ENCODE results near the gene TNNI2. TPM values are rescaled to one million over a fixed set of nuclear protein-coding genes. Genes with fewer than 3 reads are reported as not detected.

The TNNI2 gene
- total and polyA plus RNA-seq, 2 donors (not counting 1 experiment from before 2014, with no cell fraction given) = 2.9 to 12.9 TPM

GRCh38 chr11:1870721-1871466 lies 32.1 kb downstream of the TNNI2 start:
- peaks cover 0 to 31% of the 10 kb centered on the region in 2 experiments for H3K36me3 ChIP-seq (replicated peaks in 1 of 2; ENCODE audit: control extremely low read depth in 1 of 2, control insufficient read depth in 1 of 2, extremely low read depth in 1 of 2, insufficient read depth in 2 of 2, low read length in 1 of 2)
- WGBS (ENCODE audit: insufficient coverage) = 85% methylated on average over 47 of the region's 50 CpGs
- no peak for ATAC-seq (ENCODE audit: low read depth)
- H3K27ac Mint-ChIP-seq = no peak overlapping the region
- TF ChIP-seq, protein P1, sequence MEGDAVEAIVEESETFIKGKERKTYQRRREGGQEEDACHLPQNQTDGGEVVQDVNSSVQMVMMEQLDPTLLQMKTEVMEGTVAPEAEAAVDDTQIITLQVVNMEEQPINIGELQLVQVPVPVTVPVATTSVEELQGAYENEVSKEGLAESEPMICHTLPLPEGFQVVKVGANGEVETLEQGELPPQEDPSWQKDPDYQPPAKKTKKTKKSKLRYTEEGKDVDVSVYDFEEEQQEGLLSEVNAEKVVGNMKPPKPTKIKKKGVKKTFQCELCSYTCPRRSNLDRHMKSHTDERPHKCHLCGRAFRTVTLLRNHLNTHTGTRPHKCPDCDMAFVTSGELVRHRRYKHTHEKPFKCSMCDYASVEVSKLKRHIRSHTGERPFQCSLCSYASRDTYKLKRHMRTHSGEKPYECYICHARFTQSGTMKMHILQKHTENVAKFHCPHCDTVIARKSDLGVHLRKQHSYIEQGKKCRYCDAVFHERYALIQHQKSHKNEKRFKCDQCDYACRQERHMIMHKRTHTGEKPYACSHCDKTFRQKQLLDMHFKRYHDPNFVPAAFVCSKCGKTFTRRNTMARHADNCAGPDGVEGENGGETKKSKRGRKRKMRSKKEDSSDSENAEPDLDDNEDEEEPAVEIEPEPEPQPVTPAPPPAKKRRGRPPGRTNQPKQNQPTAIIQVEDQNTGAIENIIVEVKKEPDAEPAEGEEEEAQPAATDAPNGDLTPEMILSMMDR (IDR thresholded peaks at IDR 0.05) = no peak
- TF ChIP-seq EZH2 (IDR thresholded peaks at IDR 0.05; ENCODE audit: borderline replicate concordance, insufficient read depth, low read depth, low read length, poor library complexity, severe bottlenecking) = no peak
- peaks cover 35 to 81% of the 10 kb centered on the region in 2 donors for H3K4me1 ChIP-seq (ENCODE audit: control insufficient read depth in 2 of 2, insufficient read depth in 2 of 2, low read length in 2 of 2)
- peaks cover 100% of the 10 kb centered on the region for H4K20me1 ChIP-seq (ENCODE audit: control insufficient read depth, insufficient read depth, low read length, poor library complexity, severe bottlenecking)
- no peak overlapping the region for H3K4me3 ChIP-seq (ENCODE audit: control extremely low read depth in 1 of 5, extremely low read depth in 1 of 5, insufficient read depth in 1 of 5, low read depth in 2 of 5, low read length in 4 of 5)
- H3K9me3 Mint-ChIP-seq (ENCODE audit: insufficient read depth) = no peaks in the 10 kb centered on the region
- ChIA-PET CTCF (interaction anchor here (1.0 to 2.0 kb wide), 4 partner anchors 11 to 281 kb away, joined by 3 to 6 read pairs (median 3); no protein-coding TSS in a partner anchor), POLR2A (no interaction called here)
- no peaks in the 10 kb centered on the region for H3K27me3 ChIP-seq (replicated peaks in 1 of 4; ENCODE audit: control extremely low read depth in 1 of 4, control insufficient read depth in 3 of 4, insufficient read depth in 4 of 4, low read length in 3 of 4)
- H2AFZ ChIP-seq (ENCODE audit: insufficient read depth, low read depth, low read length, poor library complexity, severe bottlenecking) = no peak overlapping the region
- H3K4me3 Mint-ChIP-seq = peak overlapping the region; percentile 52
- H3K9me3 ChIP-seq (ENCODE audit: control extremely low read depth in 1 of 3, control insufficient read depth in 2 of 3, insufficient read depth in 1 of 3, low read length in 2 of 3) = no peaks in the 10 kb centered on the region
- H3K9ac ChIP-seq (ENCODE audit: low read length) = no peak overlapping the region
- peak overlapping the region; percentile 32 for H3K4me2 ChIP-seq (replicated peaks; ENCODE audit: low read depth, low read length, poor library complexity, severe bottlenecking)
- no peak overlapping the region for H3K27ac ChIP-seq (ENCODE audit: low read length in 2 of 2)
- intact Hi-C loops (cut with micrococcal nuclease) = no loop called here
- peaks cover 63% of the 10 kb centered on the region for H3K4me1 Mint-ChIP-seq
- no peaks in the 10 kb centered on the region for H3K27me3 Mint-ChIP-seq
- DNase-seq = no peak
- peaks cover 99% of the 10 kb centered on the region for H3K79me2 ChIP-seq (ENCODE audit: control insufficient read depth, insufficient read depth, low read length)

DNA sequence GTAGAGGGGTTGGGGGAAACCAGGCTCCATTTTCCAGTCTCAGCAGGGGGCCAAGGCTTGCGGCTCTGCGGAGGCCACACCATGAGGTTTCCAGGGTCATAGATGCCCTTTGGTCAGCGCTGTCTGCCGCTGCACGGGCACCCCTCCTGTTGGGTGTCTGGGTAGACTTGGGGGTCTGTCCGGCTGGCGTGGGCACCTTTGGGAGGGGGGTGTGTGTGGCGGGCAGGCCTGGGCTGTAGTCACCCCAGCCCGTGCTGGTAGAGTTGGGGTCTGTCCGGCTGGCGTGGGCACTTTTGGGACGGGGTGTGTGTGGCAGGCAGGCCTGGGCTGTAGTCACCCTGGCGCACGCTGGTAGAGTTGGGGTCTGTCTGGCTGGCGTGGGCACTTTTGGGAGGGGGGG lies 32.8 kb downstream of the TNNI2 start:
- DNase-seq (no peak), ATAC-seq (ENCODE audit: low read depth) (no peak)
- Histone ChIP-seq H3K36me3 (replicated peaks in 1 of 2; ENCODE audit: control extremely low read depth in 1 of 2, control insufficient read depth in 1 of 2, extremely low read depth in 1 of 2, insufficient read depth in 2 of 2, low read length in 1 of 2) (peaks cover 0 to 27% of the 10 kb centered on the region in 2 experiments), H3K27me3 (replicated peaks in 1 of 4; ENCODE audit: control extremely low read depth in 1 of 4, control insufficient read depth in 3 of 4, insufficient read depth in 4 of 4, low read length in 3 of 4) (no peaks in the 10 kb centered on the region), H3K27ac (ENCODE audit: low read length in 2 of 2) (no peak overlapping the region), H3K79me2 (ENCODE audit: control insufficient read depth, insufficient read depth, low read length) (peaks cover 99% of the 10 kb centered on the region), H4K20me1 (ENCODE audit: control insufficient read depth, insufficient read depth, low read length, poor library complexity, severe bottlenecking) (peaks cover 100% of the 10 kb centered on the region), H3K4me1 (ENCODE audit: control insufficient read depth in 2 of 2, insufficient read depth in 2 of 2, low read length in 2 of 2) (peaks cover 40 to 86% of the 10 kb centered on the region in 2 donors), H3K4me2 (replicated peaks; ENCODE audit: low read depth, low read length, poor library complexity, severe bottlenecking) (peak overlapping the region; percentile 32), H2AFZ (ENCODE audit: insufficient read depth, low read depth, low read length, poor library complexity, severe bottlenecking) (no peak overlapping the region), H3K9me3 (ENCODE audit: control extremely low read depth in 1 of 3, control insufficient read depth in 2 of 3, insufficient read depth in 1 of 3, low read length in 2 of 3) (no peaks in the 10 kb centered on the region), H3K9ac (ENCODE audit: low read length) (no peak overlapping the region), H3K4me3 (ENCODE audit: control extremely low read depth in 1 of 5, extremely low read depth in 1 of 5, insufficient read depth in 1 of 5, low read depth in 2 of 5, low read length in 4 of 5) (no peak overlapping the region)
- no peak overlapping the region for H3K27ac Mint-ChIP-seq
- CTCF ChIA-PET = no interaction called here
- no peaks in the 10 kb centered on the region for H3K27me3 Mint-ChIP-seq
- POLR2A ChIA-PET = no interaction called here
- H3K4me1 Mint-ChIP-seq = peaks cover 64% of the 10 kb centered on the region
- H3K9me3 Mint-ChIP-seq (ENCODE audit: insufficient read depth) = no peaks in the 10 kb centered on the region
- WGBS (ENCODE audit: insufficient coverage) = 95% methylated on average over 13 of the region's 15 CpGs
- no peak overlapping the region for H3K4me3 Mint-ChIP-seq
- intact Hi-C loops (cut with micrococcal nuclease) = no loop called here
- TF ChIP-seq, protein P1 (IDR thresholded peaks at IDR 0.05) = no peak
- no peak for TF ChIP-seq EZH2 (IDR thresholded peaks at IDR 0.05; ENCODE audit: borderline replicate concordance, insufficient read depth, low read depth, low read length, poor library complexity, severe bottlenecking)
